Tibial nerve (tissue), 3 donors: Measurements from ENCODE around the gene FYB2.

Experiments used
- CTCF ChIP-seq, 5 experiments: fragments of 200-600 bp in 3 of 5; fragments of 450-650 bp in 2 of 5; sonication (generic) in 3 of 5; IDR thresholded peaks; one replicate each; pipeline ENCODE4 v1.5.1; 2016 to 2019; ENCODE audit warnings: antibody characterized with exemption in 5 of 5, mild to moderate bottlenecking in 3 of 5, moderate library complexity in 2 of 5
- POLR2A ChIP-seq, 2 donors: fragments of 450-650 bp; IDR thresholded peaks; one replicate each; pipeline ENCODE4 v1.6.1; 2017; ENCODE audit warnings: antibody characterized with exemption in 2 of 2, mild to moderate bottlenecking in 2 of 2, moderate library complexity in 2 of 2

GRCh38 chr1:56819387-56819899 lies at the start of gene FYB2:
- TF ChIP-seq CTCF (IDR thresholded peaks at IDR 0.05) (no peak), POLR2A (IDR thresholded peaks at IDR 0.05) (no peak)
